ENCODE measurements around the gene IRGQ.
A peak's percentile ranks its signal among the peaks of the same experiment; 100 is the strongest.

Gene IRGQ

DNA sequence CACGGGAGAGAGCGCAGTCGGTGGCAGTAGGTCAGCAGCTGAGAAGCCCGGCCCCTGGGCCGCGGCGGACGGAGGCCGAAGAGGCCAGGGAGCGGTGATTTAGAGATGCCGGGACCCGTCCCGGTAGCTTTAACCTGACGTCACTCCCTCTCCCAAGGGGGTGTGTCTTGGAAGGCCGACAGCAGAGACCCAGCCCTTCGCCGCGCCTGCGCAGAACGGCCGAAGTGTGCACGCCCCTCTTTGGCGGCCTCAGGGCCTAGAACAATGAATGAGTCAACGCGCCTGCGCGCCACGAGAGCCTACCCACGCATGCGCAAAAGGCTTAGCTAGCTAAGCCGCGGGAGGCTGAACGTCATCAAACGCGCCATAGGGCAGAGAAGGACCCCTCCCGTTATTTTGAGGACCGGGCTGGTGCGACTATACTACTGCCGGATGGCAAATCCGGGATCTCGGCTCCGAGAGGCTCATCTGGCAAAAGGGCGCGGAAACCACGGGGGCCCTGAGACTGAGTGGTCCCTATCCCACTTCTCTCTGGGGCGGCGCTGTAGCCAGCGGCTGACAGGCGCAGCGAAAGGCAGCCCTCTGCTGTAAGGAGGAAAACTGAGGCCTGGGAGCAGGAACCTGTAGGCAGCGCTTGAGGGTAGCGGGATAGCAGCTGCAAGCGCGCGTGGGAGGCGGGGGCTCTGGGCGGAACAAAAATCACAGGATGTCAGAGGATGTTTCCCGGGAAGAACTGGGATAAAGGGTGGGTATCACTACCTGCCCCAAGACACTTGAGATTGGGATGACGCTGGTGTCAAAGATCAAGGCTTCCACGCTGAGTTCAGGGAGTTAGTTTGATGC lies at the start of gene IRGQ, which contains the start of gene ZNF576 (continued):
- TF ChIP-seq ZNF391 (tag by site-specific recombination; IDR thresholded peaks at IDR 0.05; ENCODE audit: borderline replicate concordance, low read depth), result peak; percentile 94
- peak; percentile 21; the same call in 1 of the 2 replicates for TF ChIP-seq ZNF768 (tag by site-specific recombination; IDR thresholded peaks at IDR 0.05)
- no peak; the same call in 1 of the 2 replicates for TF ChIP-seq ZNF366 (tag by site-specific recombination; conservative IDR thresholded peaks at IDR 0.05)

DNA sequence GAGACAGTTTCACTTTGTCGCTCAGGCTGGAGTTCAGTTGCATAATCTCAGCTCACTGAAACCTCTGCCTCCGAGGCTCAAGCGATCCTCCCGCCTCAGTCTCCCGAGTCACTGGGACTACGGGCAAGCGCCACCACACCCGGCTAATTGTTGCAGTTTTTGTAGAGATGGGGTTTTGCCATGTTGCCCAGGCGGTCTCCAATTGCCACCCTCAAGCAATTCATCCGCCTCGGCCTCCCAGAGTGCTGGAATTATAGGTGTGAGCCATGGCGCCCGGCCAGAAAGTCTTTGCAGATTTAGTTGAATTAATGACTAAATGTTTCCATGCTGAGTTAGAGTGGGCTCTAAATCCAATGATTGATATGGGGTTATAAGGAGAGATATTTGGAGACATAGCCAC lies 48.2 kb upstream of the IRGQ start:
- ChIA-PET POLR2A (interaction anchor here (0.5 to 0.6 kb wide), 2 partner anchors 11 to 48 kb away, joined by 6 to 8 read pairs; partner anchors contain the start of gene ZNF576), CTCF (interaction anchor here (0.6 to 4.5 kb wide), 2 partner anchors 8 to 113 kb away, joined by 3 to 27 read pairs; no protein-coding TSS in a partner anchor)
- Histone ChIP-seq H3K36me3 (ENCODE audit: control insufficient read depth in 2 of 2, insufficient read depth in 1 of 2, low read length in 2 of 2) (peaks cover 12 to 13% of the 10 kb centered on the region in 2 experiments; a peak in 2 of 3 replicates), H3K4me1 (ENCODE audit: control insufficient read depth, insufficient read depth, low read length) (peaks cover 12% of the 10 kb centered on the region), H3K27ac (ENCODE audit: extremely low read depth, low read depth, low read length) (no peak overlapping the region), H3K4me3 (ENCODE audit: low read depth, low read length) (no peak overlapping the region), H3K9me3 (ENCODE audit: control insufficient read depth, insufficient read depth, low read depth, low read length) (peaks cover 8% of the 10 kb centered on the region; the same call in 1 of the 2 replicates)
- TF ChIP-seq ZNF341 (tag by site-specific recombination; IDR thresholded peaks at IDR 0.05; ENCODE audit: low read depth), result no peak
- peak; percentile 48 for TF ChIP-seq GLIS1 (tag by site-specific recombination; IDR thresholded peaks at IDR 0.05)
- 0 out of 2 replicates have a peak, but pooled peaks have one; percentile 23 for TF ChIP-seq SP7 (tag by site-specific recombination; IDR thresholded peaks at IDR 0.05)

- TF ChIP-seq ZSCAN18 (tag by site-specific recombination; IDR thresholded peaks at IDR 0.05) (no peak), WT1 (tag by site-specific recombination; IDR thresholded peaks at IDR 0.05) (peak; percentile 64), ZNF398 (tag by site-specific recombination; IDR thresholded peaks at IDR 0.05) (0 out of 2 replicates have a peak, but pooled peaks have one; percentile 20), SP7 (tag by site-specific recombination; IDR thresholded peaks at IDR 0.05) (peak; percentile 87), ZBTB7A (tag by site-specific recombination; IDR thresholded peaks at IDR 0.05; ENCODE audit: low read depth) (no peak), ZNF394 (tag by site-specific recombination; IDR thresholded peaks at IDR 0.05; ENCODE audit: borderline replicate concordance) (no peak), EGR2 (tag by site-specific recombination; IDR thresholded peaks at IDR 0.05; ENCODE audit: low read depth) (no peak), ZEB2 (tag by site-specific recombination; IDR thresholded peaks at IDR 0.05) (no peak), ZNF169 (tag by site-specific recombination; IDR thresholded peaks at IDR 0.05) (no peak), ZNF645 (tag by site-specific recombination; IDR thresholded peaks at IDR 0.05) (no peak), ZNF221 (tag by site-specific recombination; IDR thresholded peaks at IDR 0.05; ENCODE audit: borderline replicate concordance) (no peak), ZNF600 (tag by site-specific recombination; IDR thresholded peaks at IDR 0.05) (0 out of 2 replicates have a peak, but pooled peaks have one; percentile 35), KLF9 (tag by site-specific recombination; IDR thresholded peaks at IDR 0.05; ENCODE audit: low read depth) (no peak), BCL11A (tag by site-specific recombination; IDR thresholded peaks at IDR 0.05; ENCODE audit: low read depth) (no peak), ZNF341 (tag by site-specific recombination; IDR thresholded peaks at IDR 0.05; ENCODE audit: low read depth) (peak; percentile 57), KLF17 (tag by site-specific recombination; IDR thresholded peaks at IDR 0.05) (peak; percentile 80), ZNF350 (tag by site-specific recombination; IDR thresholded peaks at IDR 0.05) (no peak), ZNF302 (tag by site-specific recombination; IDR thresholded peaks at IDR 0.05; ENCODE audit: low read depth) (no peak)
- TF ChIP-seq, protein P1, sequence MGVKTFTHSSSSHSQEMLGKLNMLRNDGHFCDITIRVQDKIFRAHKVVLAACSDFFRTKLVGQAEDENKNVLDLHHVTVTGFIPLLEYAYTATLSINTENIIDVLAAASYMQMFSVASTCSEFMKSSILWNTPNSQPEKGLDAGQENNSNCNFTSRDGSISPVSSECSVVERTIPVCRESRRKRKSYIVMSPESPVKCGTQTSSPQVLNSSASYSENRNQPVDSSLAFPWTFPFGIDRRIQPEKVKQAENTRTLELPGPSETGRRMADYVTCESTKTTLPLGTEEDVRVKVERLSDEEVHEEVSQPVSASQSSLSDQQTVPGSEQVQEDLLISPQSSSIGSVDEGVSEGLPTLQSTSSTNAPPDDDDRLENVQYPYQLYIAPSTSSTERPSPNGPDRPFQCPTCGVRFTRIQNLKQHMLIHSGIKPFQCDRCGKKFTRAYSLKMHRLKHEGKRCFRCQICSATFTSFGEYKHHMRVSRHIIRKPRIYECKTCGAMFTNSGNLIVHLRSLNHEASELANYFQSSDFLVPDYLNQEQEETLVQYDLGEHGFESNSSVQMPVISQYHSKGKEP (tag by site-specific recombination; IDR thresholded peaks at IDR 0.05), result no peak
- Histone ChIP-seq H3K4me3 (ENCODE audit: low read depth, low read length) (no peak overlapping the region), H3K4me1 (ENCODE audit: control insufficient read depth, insufficient read depth, low read length) (peaks cover 17% of the 10 kb centered on the region), H3K9me3 (ENCODE audit: control insufficient read depth, insufficient read depth, low read depth, low read length) (peaks cover 8% of the 10 kb centered on the region; the same call in 1 of the 2 replicates), H3K27ac (ENCODE audit: extremely low read depth, low read depth, low read length) (no peak overlapping the region), H3K36me3 (ENCODE audit: control insufficient read depth in 2 of 2, insufficient read depth in 1 of 2, low read length in 2 of 2) (peaks cover 4 to 10% of the 10 kb centered on the region in 2 experiments; a peak in 2 of 3 replicates)
- ChIA-PET POLR2A (interaction anchor here (2.9 kb wide), 1 partner anchor 25 kb away, joined by 13 read pairs; no protein-coding TSS in a partner anchor), CTCF (interaction anchor here (1.2 to 4.5 kb wide), 3 partner anchors 9 to 25 kb away, joined by 3 to 27 read pairs (median 3); no protein-coding TSS in a partner anchor)
Observed at GRCh38 chr19:43643326-43643725, 47.4 kb upstream of the IRGQ start.
